ENCODE measurements around the gene S100A7A. TPM values are rescaled to one million over a fixed set of nuclear protein-coding genes. Genes with fewer than 3 reads are reported as not detected.
A peak's percentile ranks its signal among the peaks of the same experiment; 100 is the strongest.
"Not testable (repeated sequence)": the region's sequence is repeated elsewhere in the genome, so short reads cannot be mapped to it uniquely, and the experiment has no call there.

Gene S100A7A
- total RNA-seq, 1 donor from 2014 or later = not detected

DNA sequence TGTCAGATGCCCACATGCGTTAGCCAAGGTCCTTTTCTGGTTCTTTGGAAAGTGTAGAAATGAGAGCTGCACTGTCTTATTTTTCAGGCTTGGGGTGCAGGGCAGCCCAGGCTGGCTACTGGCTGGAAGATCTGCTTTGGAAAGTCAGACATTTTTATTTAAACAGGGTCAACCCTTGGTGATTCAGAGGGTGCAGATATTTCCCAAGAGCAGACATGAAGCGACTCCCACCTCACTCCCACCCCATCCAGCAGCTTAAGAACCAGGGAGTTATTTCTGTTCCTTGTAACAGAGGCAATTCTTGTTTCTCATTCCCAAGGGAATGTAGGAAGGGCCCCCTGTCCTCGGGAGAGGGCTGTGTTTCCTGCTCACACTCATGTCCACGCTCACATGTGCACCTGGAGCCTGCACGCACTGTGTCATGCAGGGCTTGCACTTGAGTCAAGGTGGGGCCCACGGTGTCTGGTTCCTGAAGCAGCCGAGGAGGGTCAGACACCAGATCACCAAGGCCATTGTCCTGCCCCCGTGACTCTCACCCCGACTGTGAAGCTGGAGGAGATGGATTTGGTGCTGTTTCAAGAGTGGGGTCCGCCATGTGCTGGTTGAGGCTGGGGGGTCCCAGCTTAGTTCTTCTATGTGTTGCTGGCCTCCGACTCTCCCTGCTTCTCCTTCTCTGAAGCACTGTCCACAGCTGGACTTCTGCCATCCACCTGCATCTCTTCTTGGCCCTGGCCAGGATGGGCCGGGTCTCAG, 992 bp downstream of the S100A7A start:
- TF ChIP-seq CTCF (IDR thresholded peaks at IDR 0.05) = no peak

DNA sequence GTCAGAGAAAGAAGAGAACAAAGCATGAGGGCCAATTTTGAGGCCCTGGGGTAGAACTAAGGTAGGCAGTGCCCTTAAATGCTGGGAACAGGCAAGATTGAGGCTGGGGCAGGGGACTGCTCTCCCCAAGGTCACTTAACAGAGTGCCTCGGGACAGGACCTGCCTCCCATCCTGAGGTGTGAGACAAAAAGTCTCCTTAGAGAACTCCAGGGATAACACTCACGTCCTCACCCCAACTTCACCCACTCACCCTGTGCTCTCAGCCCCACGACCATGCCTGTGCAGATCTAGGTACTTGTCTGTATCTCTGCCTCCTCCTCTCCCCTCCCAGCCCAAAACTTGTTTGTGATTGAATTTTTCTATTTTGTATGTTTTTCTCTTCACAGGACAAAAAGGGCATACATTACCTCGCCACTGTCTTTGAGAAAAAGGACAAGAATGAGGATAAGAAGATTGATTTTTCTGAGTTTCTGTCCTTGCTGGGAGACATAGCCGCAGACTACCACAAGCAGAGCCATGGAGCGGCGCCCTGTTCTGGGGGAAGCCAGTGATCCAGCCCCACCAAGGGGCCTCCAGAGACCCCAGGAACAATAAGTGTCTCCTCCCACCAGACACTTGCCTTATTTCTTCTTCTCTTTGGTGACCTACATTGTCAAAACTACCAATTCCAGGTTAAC, 2.6 kb downstream of the S100A7A start:
- DNase-seq (ENCODE audit: low spot score in 2 of 2); H3K27me3 ChIP-seq; H3K27ac ChIP-seq; H3K4me3 ChIP-seq; H3K9me3 ChIP-seq; intact Hi-C loops (cut with DNase I); H3K4me1 ChIP-seq; H3K36me3 ChIP-seq: not testable (repeated sequence)

More for the DNA sequence above, 992 bp downstream of the S100A7A start:
- Histone ChIP-seq H3K27me3 (no peaks in the 10 kb centered on the region), H3K27ac (no peak overlapping the region), H3K4me3 (no peak overlapping the region), H3K9me3 (no peaks in the 10 kb centered on the region), H3K4me1 (no peaks in the 10 kb centered on the region), H3K36me3 (no peaks in the 10 kb centered on the region)
- no peak for DNase-seq (ENCODE audit: low spot score in 2 of 2)
- intact Hi-C loops (cut with DNase I) = no loop called here

GRCh38 chr1:153419436-153419793, 3.1 kb downstream of the S100A7A start:
- H3K4me1 ChIP-seq; DNase-seq (ENCODE audit: low spot score in 2 of 2); H3K27ac ChIP-seq; H3K27me3 ChIP-seq; intact Hi-C loops (cut with DNase I); H3K4me3 ChIP-seq; H3K9me3 ChIP-seq; H3K36me3 ChIP-seq: not testable (repeated sequence)

- TF ChIP-seq CTCF (IDR thresholded peaks at IDR 0.05) = no peak
- no peak for DNase-seq (ENCODE audit: low spot score in 2 of 2)
- H3K4me3 ChIP-seq = no peak overlapping the region
- H3K27me3 ChIP-seq = no peaks in the 10 kb centered on the region
- intact Hi-C loops (cut with DNase I) = no loop called here
- H3K9me3 ChIP-seq = no peaks in the 10 kb centered on the region
- no peaks in the 10 kb centered on the region for H3K4me1 ChIP-seq
- H3K27ac ChIP-seq = no peak overlapping the region
- H3K36me3 ChIP-seq = no peaks in the 10 kb centered on the region
Measured at GRCh38 chr1:153420306-153420705, 4.0 kb downstream of the S100A7A start.

DNA sequence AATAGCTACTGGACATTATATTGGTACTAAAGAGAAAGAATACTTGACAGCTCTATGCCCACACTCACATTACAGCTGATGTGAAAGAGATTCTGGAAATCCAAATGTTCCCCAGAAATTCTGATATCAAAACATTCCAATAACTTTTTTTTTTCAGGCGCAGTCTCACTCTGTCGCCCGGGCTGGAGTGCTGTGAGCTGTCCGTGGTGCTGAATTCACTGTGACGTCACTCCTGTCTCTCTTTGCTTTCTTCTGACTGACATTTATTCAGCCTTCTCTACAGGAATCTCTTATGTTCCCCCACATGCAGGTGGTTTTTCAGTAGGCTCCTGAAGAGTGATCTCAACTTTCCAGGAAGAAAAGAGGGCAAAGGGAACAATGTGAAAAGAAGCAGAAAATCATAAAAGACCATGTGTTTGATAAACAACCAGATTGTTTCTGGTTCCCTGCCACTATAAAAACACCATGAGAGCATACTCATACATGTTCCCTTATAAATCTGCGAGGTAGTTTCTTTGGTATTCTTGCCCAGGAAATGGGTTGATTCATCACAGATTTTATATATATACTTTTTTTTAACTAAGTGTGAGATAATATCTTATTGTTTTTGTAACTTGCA, 6.2 kb downstream of the S100A7A start:
- intact Hi-C loops (cut with DNase I) = no loop called here
- TF ChIP-seq CTCF (IDR thresholded peaks at IDR 0.05) = no peak
- DNase-seq (ENCODE audit: low spot score in 2 of 2) = peak in 1 of 2 donors; percentile 79

DNA sequence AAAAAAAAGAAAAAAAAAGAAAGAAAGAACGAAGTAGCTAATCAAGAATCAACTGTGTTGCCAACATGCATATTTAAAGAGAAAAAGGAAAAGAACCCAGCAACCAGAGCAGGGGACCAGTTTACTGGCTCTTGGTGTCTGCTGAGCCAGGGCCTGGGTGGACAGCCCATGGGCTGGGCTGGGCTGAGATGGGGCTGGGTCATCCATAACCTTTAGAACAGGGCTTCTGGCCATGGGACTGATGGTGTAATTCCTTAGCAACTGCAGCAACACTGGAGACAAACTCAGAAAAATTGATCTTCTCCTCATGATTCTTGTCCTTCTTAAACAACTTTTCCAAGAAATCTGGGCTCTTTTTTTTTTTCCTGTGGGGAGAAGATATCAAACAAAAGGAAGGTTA, 10.5 kb downstream of the S100A7A start:
- H3K4me3 ChIP-seq = no peak overlapping the region
- DNase-seq (ENCODE audit: low spot score in 2 of 2) = no peak
- no peaks in the 10 kb centered on the region for H3K36me3 ChIP-seq
- H3K27me3 ChIP-seq = no peaks in the 10 kb centered on the region
- no peaks in the 10 kb centered on the region for H3K4me1 ChIP-seq
- TF ChIP-seq CTCF (IDR thresholded peaks at IDR 0.05) = no peak
- H3K9me3 ChIP-seq = no peaks in the 10 kb centered on the region
- H3K27ac ChIP-seq = no peak overlapping the region
- intact Hi-C loops (cut with DNase I) = no loop called here

More for the DNA sequence above, 6.2 kb downstream of the S100A7A start:
- no peaks in the 10 kb centered on the region for H3K9me3 ChIP-seq
- no peaks in the 10 kb centered on the region for H3K36me3 ChIP-seq
- no peaks in the 10 kb centered on the region for H3K4me1 ChIP-seq
- H3K27ac ChIP-seq = no peak overlapping the region
- H3K4me3 ChIP-seq = no peak overlapping the region
- H3K27me3 ChIP-seq = no peaks in the 10 kb centered on the region

Data from ascending aorta (tissue), 2 donors.